ENCODE data around the gene RAB11FIP3.

- TF ChIP-seq MYNN (CRISPR knock-in tag; IDR thresholded peaks at IDR 0.05; ENCODE audit: low read depth), result no peak
- TF ChIP-seq CTCF (CRISPR knock-in tag; IDR thresholded peaks at IDR 0.05), result no peak
- TF ChIP-seq ZBTB34 (CRISPR knock-in tag; IDR thresholded peaks at IDR 0.05), result no peak
- no peak for TF ChIP-seq ZBTB25 (CRISPR knock-in tag; IDR thresholded peaks at IDR 0.05)
- TF ChIP-seq E2F1 (CRISPR knock-in tag; IDR thresholded peaks at IDR 0.05), result no peak
- TF ChIP-seq TCF7 (IDR thresholded peaks at IDR 0.05; ENCODE audit: low read depth), result no peak
- no peak for TF ChIP-seq MAFF (IDR thresholded peaks at IDR 0.05; ENCODE audit: low read depth, low read length)
- no peak for TF ChIP-seq FOXA1 (IDR thresholded peaks at IDR 0.05)
- no peak for TF ChIP-seq FOXA1 (CRISPR knock-in tag; IDR thresholded peaks at IDR 0.05)
- no peak for TF ChIP-seq ZZZ3 (CRISPR knock-in tag; IDR thresholded peaks at IDR 0.05; ENCODE audit: borderline replicate concordance)
- TF ChIP-seq CEBPB (IDR thresholded peaks at IDR 0.05; ENCODE audit: borderline replicate concordance, low read depth, low read length), result no peak
Observed at GRCh38 chr16:472199-472504, 46.7 kb downstream of the RAB11FIP3 start.
